HG03108 (cell line): Measurements from ENCODE around the gene ZG16.

Experiments
- ATAC-seq: cut with Tn5 transposase; IDR thresholded peaks from one replicate; pipeline ENCODE4 v1.9.1; 2021; ENCODE audit warnings: moderate library complexity; ENCODE audit not compliant: unreplicated experiment

ZG16 gene

GRCh38 chr16:29807426-29808218 is 29.6 kb downstream of the ZG16 start:
- no peak for ATAC-seq

- ATAC-seq, result no peak
Measured at GRCh38 chr16:29808219-29808900, 30.3 kb downstream of the ZG16 start.

GRCh38 chr16:29809031-29809747 is 31.1 kb downstream of the ZG16 start:
- ATAC-seq, result no peak

- no peak for ATAC-seq
Measured at GRCh38 chr16:29809850-29810698, 32.0 kb downstream of the ZG16 start.

GRCh38 chr16:29810699-29811169 is 32.7 kb downstream of the ZG16 start:
- no peak for ATAC-seq

- peak; percentile 39 for ATAC-seq
Measured at GRCh38 chr16:29811170-29811895, 33.3 kb downstream of the ZG16 start.

DNA sequence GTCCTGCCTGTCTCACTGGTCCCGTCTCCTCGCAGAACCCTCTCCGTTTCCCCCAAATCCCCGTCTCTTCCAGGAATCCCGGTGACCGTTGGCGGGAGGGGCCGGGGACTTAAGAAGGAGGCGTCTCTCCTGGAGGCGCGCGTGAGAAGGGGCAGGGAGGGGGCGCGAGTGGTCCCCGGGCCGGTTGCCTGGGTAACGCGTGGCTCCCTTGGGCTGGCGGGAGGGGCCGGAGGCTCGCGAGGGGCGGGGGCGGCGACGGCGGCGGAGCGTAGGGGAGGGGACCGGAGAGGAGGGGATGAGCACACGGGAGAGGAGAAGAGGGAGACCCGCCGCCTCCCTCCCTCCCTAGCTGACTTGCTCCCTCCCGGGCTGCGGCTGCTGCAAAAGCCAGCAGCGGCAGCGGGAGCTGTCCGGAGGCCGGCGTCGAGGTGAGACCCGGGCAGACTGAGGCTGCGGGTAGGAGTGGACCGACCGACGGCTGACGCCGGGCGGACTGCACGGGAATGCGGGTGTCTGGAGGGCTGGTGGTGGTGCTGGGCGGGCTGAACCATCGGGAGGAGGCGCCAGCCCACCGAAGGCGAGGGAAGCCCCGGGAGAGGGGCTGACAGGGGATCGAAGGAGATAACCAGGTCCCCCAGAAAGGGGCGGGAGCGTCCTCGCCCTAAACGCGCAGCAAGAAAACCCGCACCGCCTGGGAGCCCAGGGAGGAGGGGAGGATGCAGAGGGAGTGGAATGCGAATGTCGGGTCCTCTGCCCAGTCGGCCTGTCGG is 34.0 kb downstream of the ZG16 start, which contains the start of gene PRRT2:
Gene PRRT2 (plus strand): TSS at position 298 of the 770 bp plus-strand sequence. CDS start 862 bp downstream, outside the sequence.
- ATAC-seq, result no peak

DNA sequence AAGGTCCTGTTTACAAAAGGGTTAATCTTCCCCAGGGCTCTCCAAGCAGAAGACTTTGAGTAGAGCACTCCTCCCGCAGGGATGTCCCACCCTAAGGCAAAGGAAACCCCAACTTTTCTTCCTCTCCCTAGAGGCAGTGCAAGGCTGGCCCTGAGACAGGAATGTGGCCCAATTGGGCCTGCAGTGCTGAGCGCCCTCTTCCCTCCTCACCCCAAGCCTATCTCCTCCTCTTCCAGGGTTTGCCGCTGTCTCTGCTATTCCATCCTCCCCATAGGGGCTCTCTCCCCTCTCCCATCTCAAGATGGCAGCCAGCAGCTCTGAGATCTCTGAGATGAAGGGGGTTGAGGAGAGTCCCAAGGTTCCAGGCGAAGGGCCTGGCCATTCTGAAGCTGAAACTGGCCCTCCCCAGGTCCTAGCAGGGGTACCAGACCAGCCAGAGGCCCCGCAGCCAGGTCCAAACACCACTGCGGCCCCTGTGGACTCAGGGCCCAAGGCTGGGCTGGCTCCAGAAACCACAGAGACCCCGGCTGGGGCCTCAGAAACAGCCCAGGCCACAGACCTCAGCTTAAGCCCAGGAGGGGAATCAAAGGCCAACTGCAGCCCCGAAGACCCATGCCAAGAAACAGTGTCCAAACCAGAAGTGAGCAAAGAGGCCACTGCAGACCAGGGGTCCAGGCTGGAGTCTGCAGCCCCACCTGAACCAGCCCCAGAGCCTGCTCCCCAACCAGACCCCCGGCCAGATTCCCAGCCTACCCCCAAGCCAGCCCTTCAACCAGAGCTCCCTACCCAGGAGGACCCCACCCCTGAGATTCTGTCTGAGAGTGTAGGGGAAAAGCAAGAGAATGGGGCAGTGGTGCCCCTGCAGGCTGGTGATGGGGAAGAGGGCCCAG is 34.9 kb downstream of the ZG16 start:
- no peak for ATAC-seq

DNA sequence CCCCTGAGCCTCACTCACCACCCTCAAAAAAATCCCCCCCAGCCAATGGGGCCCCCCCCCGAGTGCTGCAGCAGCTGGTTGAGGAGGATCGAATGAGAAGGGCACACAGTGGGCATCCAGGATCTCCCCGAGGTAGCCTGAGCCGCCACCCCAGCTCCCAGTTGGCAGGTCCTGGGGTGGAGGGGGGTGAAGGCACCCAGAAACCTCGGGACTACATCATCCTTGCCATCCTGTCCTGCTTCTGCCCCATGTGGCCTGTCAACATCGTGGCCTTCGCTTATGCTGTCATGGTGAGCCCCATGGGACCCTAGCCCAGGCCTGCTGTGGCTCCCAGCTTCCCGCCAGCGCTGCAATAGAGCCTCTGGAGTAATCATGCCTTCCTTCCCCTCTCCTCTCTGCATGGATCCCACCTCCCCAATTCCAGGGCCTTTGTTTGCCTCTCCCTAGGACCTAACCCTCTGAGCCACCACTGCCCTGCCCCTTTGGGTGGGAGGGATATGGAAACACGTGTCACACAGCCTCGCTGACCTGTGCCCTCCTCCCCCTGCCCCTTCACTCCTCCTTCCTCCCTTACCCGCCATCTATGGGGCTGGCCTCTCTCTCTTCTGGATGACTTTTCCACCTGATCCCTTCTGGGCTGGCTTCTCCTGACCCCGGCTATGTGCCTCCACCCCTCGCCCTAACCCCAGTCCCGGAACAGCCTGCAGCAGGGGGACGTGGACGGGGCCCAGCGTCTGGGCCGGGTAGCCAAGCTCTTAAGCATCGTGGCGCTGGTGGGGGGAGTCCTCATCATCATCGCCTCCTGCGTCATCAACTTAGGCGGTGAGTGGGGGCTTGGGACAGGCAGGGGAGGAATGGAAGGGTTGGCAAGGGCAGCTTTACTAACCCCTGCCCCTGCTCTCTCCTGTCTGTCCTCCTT is 35.8 kb downstream of the ZG16 start:
- ATAC-seq, result no peak

GRCh38 chr16:29814592-29814991 is 36.5 kb downstream of the ZG16 start:
- no peak for ATAC-seq

DNA sequence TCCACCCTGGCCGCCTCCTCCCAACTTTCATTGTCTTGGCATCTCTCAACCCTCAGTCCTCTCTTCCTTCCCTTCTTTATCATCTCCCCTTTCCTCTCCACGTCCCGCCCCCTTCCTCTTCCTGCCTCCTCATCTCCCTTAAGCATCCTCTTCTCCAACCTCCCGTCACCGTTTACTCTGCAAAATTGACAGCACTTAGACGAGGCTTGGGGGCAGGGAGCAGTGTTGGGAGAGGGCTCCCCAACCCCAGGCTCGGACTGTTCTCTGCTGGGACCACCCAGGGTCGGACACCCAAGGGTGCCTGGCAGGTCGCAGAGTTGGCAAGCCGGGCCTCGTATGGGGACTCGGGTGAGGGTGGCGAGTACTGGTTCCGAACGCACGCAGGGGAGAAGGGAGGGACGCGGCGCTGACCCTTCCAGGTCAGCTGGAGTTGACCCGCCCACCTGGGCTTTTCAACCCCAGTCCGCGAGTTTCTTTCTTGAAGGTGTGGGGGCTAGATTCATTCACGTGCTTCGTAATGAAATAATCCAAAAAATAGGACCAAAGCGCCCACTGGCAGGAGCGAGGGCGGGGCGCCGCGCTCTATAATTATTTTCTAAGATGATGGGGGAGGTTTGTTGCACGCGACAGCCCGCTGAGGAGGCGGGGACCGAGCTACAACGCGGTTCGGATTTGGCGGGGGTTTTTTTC is 37.1 kb downstream of the ZG16 start:
- ATAC-seq, result no peak

DNA sequence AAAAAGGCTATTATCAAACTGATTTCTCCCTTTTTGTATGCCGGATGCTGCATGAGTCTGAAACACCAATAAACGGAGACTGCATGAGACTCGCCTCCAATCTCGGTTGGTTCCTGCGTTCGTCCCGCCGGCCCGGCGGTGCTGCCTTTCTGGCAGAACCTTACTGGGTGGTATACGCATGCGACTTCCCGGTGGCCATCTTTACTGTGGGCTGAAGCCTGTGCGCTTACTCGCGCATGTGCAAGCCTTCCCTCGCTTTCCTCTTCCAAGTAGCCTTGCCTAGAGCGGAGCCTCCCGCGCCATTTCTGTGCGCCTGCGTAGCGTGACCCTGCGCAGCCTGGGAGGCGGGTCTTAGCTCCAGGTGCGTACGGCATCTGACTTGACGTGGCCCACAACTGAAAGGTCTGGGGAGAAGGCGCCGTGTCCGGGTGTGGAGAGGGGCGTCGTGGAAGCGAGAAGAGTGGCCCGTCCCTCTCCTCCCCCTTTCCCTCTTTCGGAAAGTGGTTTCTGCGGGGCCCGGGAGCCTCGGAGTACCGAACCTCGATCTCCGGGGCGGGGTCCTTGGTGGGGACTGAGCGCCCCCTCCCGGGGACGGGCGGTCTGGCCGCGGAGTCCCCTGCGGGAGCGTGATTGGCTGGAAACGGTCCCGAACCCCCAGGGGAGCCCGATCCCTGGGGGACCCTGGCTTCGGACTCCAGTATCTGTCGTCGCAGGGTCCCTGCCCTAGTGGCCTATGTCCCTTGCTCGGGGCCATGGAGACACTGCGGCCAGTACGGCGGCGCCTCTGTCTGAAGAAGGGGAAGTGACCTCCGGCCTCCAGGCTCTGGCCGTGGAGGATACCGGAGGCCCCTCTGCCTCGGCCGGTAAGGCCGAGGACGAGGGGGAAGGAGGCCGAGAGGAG is 38.0 kb downstream of the ZG16 start, which contains the start of gene PAGR1:
Gene PAGR1 (plus strand): TSS at position 360 of the 901 bp plus-strand sequence. CDS start 374 bp downstream, at position 734.
- peak; percentile 38 for ATAC-seq

GRCh38 chr16:29816694-29817441 is 38.8 kb downstream of the ZG16 start:
- ATAC-seq, result peak; percentile 5

GRCh38 chr16:29818082-29818481 is 40.0 kb downstream of the ZG16 start:
- ATAC-seq, result no peak

- ATAC-seq, result no peak
Measured at GRCh38 chr16:29819506-29819905, 41.5 kb downstream of the ZG16 start.
